Epithelial cell of prostate (primary cell): ENCODE data around the gene CTH.
A peak's percentile ranks its signal among the peaks of the same experiment; 100 is the strongest.

Experiments
- DNase-seq: peaks from one replicate; pipeline ENCODE4 v3.0.0-alpha.2; 2011; ENCODE audit warnings: low read depth, low spot score
- H3K27ac ChIP-seq: fragments of 450-650 bp; 2 replicates; pipeline ENCODE4 v1.5.1; 2017; ENCODE audit warnings: mild to moderate bottlenecking

Gene CTH

DNA sequence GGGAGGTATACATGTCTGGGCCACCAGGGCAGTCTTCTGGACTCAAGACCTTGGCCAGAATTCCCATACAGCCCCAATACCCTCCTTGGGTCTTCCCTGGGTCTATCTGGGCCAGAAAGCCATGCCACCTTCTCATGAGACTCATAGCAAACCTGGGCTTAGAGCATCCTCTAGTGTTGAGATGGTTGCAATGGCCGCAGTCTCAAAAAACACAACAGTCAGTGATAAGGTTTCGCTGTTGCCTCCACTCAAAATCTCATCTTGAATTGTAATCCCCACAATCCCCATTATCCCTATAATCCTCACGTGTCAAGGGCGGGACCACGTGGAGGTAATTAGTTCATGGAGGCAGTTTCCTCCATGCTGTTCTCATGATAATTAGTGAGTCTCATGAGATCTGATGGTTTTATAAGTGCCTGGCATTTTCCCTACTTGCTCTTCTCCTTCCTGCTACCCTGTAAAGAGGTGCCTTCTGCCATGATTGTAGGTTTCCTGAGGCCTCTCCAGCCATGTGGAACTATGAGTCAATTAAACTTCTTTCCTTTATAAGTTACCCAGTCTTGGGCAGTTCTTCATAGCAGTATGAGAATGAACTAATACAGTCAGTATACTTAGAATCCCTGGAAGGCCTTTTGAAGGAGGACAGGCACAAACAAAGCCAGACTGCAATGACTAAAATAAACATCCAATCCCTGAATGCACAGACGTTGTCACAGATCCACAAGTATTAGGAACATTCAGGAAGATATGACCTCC lies 77.0 kb downstream of the CTH start:
- DNase-seq: peak; percentile 16

More for the DNA sequence above, 77.0 kb downstream of the CTH start:
- H3K27ac ChIP-seq: peak overlapping the region; percentile 42
